GM21619 (cell line): ENCODE data around the gene NUP188.
"Not testable (repeated sequence)": the region's sequence is repeated elsewhere in the genome, so short reads cannot be mapped to it uniquely, and the experiment has no call there.

Source experiments
- ATAC-seq: cut with Tn5 transposase; IDR thresholded peaks from one replicate; pipeline ENCODE4 v1.9.1; 2021; ENCODE audit not compliant: unreplicated experiment

The NUP188 gene

GRCh38 chr9:128944966-128945365 is 2.5 kb upstream of the NUP188 start:
- ATAC-seq = not testable (repeated sequence)

GRCh38 chr9:128945798-128946501 is 1.5 kb upstream of the NUP188 start:
- ATAC-seq = no peak

GRCh38 chr9:128946571-128947276 is 775 bp upstream of the NUP188 start:
- ATAC-seq = peak; percentile 23

GRCh38 chr9:128947277-128947526 is 297 bp upstream of the NUP188 start:
- ATAC-seq = no peak

- not testable (repeated sequence) for ATAC-seq
Observed at GRCh38 chr9:128961403-128961802, 13.9 kb downstream of the NUP188 start.

GRCh38 chr9:128969491-128969890 is 22.0 kb downstream of the NUP188 start:
- ATAC-seq = no peak

GRCh38 chr9:128972956-128973355 is 25.5 kb downstream of the NUP188 start:
- ATAC-seq = no peak

- ATAC-seq = no peak
Observed at GRCh38 chr9:128979111-128979510, 31.6 kb downstream of the NUP188 start.

- no peak for ATAC-seq
Observed at GRCh38 chr9:128983536-128983935, 36.0 kb downstream of the NUP188 start.

- no peak for ATAC-seq
Observed at GRCh38 chr9:128986671-128987070, 39.2 kb downstream of the NUP188 start.

GRCh38 chr9:128987805-128988204 is 40.3 kb downstream of the NUP188 start:
- no peak for ATAC-seq

- no peak for ATAC-seq
Observed at GRCh38 chr9:128992995-128993394, 45.5 kb downstream of the NUP188 start.

GRCh38 chr9:128995791-128996190 is 48.3 kb downstream of the NUP188 start:
- ATAC-seq = no peak

GRCh38 chr9:128998462-128998861 is 51.0 kb downstream of the NUP188 start:
- no peak for ATAC-seq

- ATAC-seq = no peak
Observed at GRCh38 chr9:128999581-129000206, 52.2 kb downstream of the NUP188 start.

- ATAC-seq = no peak
Observed at GRCh38 chr9:129001504-129002325, 54.2 kb downstream of the NUP188 start.

GRCh38 chr9:129002992-129003391 is 55.5 kb downstream of the NUP188 start:
- ATAC-seq = no peak

GRCh38 chr9:129004173-129004572 is 56.7 kb downstream of the NUP188 start:
- ATAC-seq = not testable (repeated sequence)

- ATAC-seq = no peak
Observed at GRCh38 chr9:129005336-129005997, 58.0 kb downstream of the NUP188 start.

- ATAC-seq = no peak
Observed at GRCh38 chr9:129006328-129007034, 59.0 kb downstream of the NUP188 start.
